Measurements from ENCODE around the gene G2E3. TPM values are rescaled to one million over a fixed set of nuclear protein-coding genes. Genes with fewer than 3 reads are reported as not detected.
A peak's percentile ranks its signal among the peaks of the same experiment; 100 is the strongest.

Gene G2E3
- total and polyA plus RNA-seq, 2 of the 13 experiments (the other 11 are each of a cell fraction or from before 2014, with no cell fraction given): 22.8 to 63.0 TPM

DNA sequence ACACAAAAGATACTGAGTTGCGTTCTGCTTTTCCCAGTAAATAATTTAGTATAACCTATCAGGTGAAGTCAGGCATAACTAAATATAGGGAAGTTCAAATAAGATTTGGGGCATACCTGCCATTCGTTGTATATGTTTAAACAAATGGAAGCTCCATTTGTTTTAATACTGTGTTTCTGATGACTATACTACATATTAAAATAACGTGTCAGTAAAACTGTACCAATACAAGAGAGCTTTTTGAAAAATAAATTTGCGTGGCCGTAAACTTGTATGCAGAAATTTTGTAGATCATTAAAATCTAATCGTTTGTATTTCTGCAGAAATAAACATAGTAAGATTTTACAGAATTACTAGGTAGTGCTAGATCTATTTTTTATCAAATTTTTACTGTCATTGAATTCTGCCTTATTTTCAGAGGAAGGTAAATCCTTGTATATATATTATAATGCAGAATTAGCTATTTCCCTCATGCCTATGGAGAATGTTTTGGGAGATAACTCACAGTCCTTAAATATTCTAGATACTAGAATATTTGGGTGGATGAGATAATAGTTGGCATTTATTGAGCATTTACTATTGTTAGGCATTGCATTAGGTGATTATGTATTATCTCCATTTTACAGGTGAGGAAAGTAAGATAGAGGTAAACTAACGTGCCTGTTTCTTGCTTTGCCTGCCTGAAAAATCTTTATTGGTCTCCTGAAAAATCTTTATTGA lies 64.6 kb downstream of the G2E3 start (continued):
- TF ChIP-seq ETS1 (CRISPR knock-in tag; IDR thresholded peaks at IDR 0.05): 0 out of 2 replicates have a peak, but pooled peaks have one; percentile 54
- no peak for TF ChIP-seq ZBTB38 (CRISPR knock-in tag; IDR thresholded peaks at IDR 0.05)
- TF ChIP-seq KDM1A (CRISPR knock-in tag; IDR thresholded peaks at IDR 0.05): no peak
- TF ChIP-seq ZNF713 (CRISPR knock-in tag; IDR thresholded peaks at IDR 0.05): no peak
- TF ChIP-seq, protein P1, sequence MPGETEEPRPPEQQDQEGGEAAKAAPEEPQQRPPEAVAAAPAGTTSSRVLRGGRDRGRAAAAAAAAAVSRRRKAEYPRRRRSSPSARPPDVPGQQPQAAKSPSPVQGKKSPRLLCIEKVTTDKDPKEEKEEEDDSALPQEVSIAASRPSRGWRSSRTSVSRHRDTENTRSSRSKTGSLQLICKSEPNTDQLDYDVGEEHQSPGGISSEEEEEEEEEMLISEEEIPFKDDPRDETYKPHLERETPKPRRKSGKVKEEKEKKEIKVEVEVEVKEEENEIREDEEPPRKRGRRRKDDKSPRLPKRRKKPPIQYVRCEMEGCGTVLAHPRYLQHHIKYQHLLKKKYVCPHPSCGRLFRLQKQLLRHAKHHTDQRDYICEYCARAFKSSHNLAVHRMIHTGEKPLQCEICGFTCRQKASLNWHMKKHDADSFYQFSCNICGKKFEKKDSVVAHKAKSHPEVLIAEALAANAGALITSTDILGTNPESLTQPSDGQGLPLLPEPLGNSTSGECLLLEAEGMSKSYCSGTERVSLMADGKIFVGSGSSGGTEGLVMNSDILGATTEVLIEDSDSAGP (CRISPR knock-in tag; IDR thresholded peaks at IDR 0.05; ENCODE audit: borderline replicate concordance): no peak
- TF ChIP-seq HOXA5 (CRISPR knock-in tag; IDR thresholded peaks at IDR 0.05): no peak
- TF ChIP-seq KLF12 (CRISPR knock-in tag; IDR thresholded peaks at IDR 0.05; ENCODE audit: borderline replicate concordance): peak; percentile 38; the same call in 1 of the 2 replicates
- no peak for TF ChIP-seq CENPBD1 (CRISPR knock-in tag; IDR thresholded peaks at IDR 0.05; ENCODE audit: borderline replicate concordance, low read depth)
- TF ChIP-seq, protein P2, sequence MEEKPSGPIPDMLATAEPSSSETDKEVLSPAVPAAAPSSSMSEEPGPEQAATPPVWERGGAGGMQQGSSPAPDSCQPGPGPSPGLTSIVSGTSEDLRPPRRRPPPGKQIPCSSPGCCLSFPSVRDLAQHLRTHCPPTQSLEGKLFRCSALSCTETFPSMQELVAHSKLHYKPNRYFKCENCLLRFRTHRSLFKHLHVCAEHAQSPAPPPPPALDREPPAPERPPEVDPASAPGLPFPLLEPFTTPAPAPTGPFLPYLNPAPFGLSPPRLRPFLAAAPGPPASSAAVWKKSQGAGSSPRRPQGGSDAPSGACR (CRISPR knock-in tag; IDR thresholded peaks at IDR 0.05): no peak
- no peak for TF ChIP-seq GPN1 (CRISPR knock-in tag; IDR thresholded peaks at IDR 0.05; ENCODE audit: borderline replicate concordance)
- no peak for TF ChIP-seq HOXA3 (CRISPR knock-in tag; IDR thresholded peaks at IDR 0.05)
- TF ChIP-seq MYNN (CRISPR knock-in tag; IDR thresholded peaks at IDR 0.05; ENCODE audit: low read depth): no peak
- TF ChIP-seq, protein P3, sequence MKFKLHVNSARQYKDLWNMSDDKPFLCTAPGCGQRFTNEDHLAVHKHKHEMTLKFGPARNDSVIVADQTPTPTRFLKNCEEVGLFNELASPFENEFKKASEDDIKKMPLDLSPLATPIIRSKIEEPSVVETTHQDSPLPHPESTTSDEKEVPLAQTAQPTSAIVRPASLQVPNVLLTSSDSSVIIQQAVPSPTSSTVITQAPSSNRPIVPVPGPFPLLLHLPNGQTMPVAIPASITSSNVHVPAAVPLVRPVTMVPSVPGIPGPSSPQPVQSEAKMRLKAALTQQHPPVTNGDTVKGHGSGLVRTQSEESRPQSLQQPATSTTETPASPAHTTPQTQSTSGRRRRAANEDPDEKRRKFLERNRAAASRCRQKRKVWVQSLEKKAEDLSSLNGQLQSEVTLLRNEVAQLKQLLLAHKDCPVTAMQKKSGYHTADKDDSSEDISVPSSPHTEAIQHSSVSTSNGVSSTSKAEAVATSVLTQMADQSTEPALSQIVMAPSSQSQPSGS (CRISPR knock-in tag; IDR thresholded peaks at IDR 0.05): no peak
- peak; percentile 30; the same call in 1 of the 2 replicates for TF ChIP-seq RXRB (CRISPR knock-in tag; IDR thresholded peaks at IDR 0.05; ENCODE audit: borderline replicate concordance)
- no peak for TF ChIP-seq POLR2A (IDR thresholded peaks at IDR 0.05; ENCODE audit: insufficient read depth in 1 of 2, low read depth in 2 of 2, low read length in 2 of 2)
- no peak for TF ChIP-seq ZNF749 (CRISPR knock-in tag; IDR thresholded peaks at IDR 0.05; ENCODE audit: borderline replicate concordance)
- no peak for TF ChIP-seq GABPA (IDR thresholded peaks at IDR 0.05; ENCODE audit: low read depth, low read length)
- TF ChIP-seq GABPA (CRISPR knock-in tag; IDR thresholded peaks at IDR 0.05; ENCODE audit: low read depth): 0 out of 2 replicates have a peak, but pooled peaks have one; percentile 19
- TF ChIP-seq SPEN (CRISPR knock-in tag; IDR thresholded peaks at IDR 0.05; ENCODE audit: low read depth): no peak
- no peak for TF ChIP-seq ZNF615 (CRISPR knock-in tag; IDR thresholded peaks at IDR 0.05; ENCODE audit: borderline replicate concordance)
- TF ChIP-seq AGO2 (optimal IDR thresholded peaks at IDR 0.05; ENCODE audit: low read depth, low read length): peak; percentile 22
- TF ChIP-seq, protein P4, sequence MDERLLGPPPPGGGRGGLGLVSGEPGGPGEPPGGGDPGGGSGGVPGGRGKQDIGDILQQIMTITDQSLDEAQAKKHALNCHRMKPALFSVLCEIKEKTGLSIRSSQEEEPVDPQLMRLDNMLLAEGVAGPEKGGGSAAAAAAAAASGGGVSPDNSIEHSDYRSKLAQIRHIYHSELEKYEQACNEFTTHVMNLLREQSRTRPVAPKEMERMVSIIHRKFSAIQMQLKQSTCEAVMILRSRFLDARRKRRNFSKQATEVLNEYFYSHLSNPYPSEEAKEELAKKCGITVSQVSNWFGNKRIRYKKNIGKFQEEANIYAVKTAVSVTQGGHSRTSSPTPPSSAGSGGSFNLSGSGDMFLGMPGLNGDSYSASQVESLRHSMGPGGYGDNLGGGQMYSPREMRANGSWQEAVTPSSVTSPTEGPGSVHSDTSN (CRISPR knock-in tag; IDR thresholded peaks at IDR 0.05): no peak
- TF ChIP-seq REXO4 (CRISPR knock-in tag; IDR thresholded peaks at IDR 0.05; ENCODE audit: borderline replicate concordance): no peak
- no peak for TF ChIP-seq HIVEP1 (CRISPR knock-in tag; IDR thresholded peaks at IDR 0.05)
- TF ChIP-seq MBD4 (IDR thresholded peaks at IDR 0.05; ENCODE audit: borderline replicate concordance, low read length): 0 out of 2 replicates have a peak, but pooled peaks have one; percentile 38
